Skeletal muscle satellite cell (primary cell): ENCODE results near the gene OR4F6. TPM values are rescaled to one million over a fixed set of nuclear protein-coding genes. Genes with fewer than 3 reads are reported as not detected.
"Not testable (repeated sequence)": the region's sequence is repeated elsewhere in the genome, so short reads cannot be mapped to it uniquely, and the experiment has no call there.

Experiments
- H3K27me3 ChIP-seq: 2 replicates; pipeline ENCODE4 v1.7.0; 2013; ENCODE audit warnings: low read length; ENCODE audit not compliant: control insufficient read depth, insufficient read depth
- H3K36me3 ChIP-seq: 2 replicates; pipeline ENCODE4 v1.7.0; 2013; ENCODE audit warnings: mild to moderate bottlenecking, control low read depth, low read length; ENCODE audit not compliant: insufficient read depth
- H3K4me1 ChIP-seq: 2 replicates; pipeline ENCODE4 v1.7.0; 2013; ENCODE audit warnings: low read length; ENCODE audit not compliant: control insufficient read depth, insufficient read depth
- H3K4me2 ChIP-seq: 2 replicates; pipeline ENCODE4 v1.7.0; 2013; ENCODE audit warnings: mild to moderate bottlenecking, low read length
- H3K4me3 ChIP-seq: 2 replicates; pipeline ENCODE4 v1.7.0; 2013; ENCODE audit warnings: low read length
- H3K9ac ChIP-seq: 2 replicates; pipeline ENCODE4 v1.7.0; 2013; ENCODE audit warnings: mild to moderate bottlenecking, low read depth, low read length, moderate library complexity
- H3K9me3 ChIP-seq: replicated peaks from 2 replicates; pipeline ENCODE4 v1.7.0; 2013; ENCODE audit warnings: mild to moderate bottlenecking, control low read depth, low read length
- total RNA-seq: library from RNA; depleted of rRNA; stranded (reverse); fragments of >200 nt; gene quantifications from 2 replicates; pipeline ENCODE4 v1.2.3, GENCODE V29; 2012; rRNA removed

OR4F6 gene, protein sequence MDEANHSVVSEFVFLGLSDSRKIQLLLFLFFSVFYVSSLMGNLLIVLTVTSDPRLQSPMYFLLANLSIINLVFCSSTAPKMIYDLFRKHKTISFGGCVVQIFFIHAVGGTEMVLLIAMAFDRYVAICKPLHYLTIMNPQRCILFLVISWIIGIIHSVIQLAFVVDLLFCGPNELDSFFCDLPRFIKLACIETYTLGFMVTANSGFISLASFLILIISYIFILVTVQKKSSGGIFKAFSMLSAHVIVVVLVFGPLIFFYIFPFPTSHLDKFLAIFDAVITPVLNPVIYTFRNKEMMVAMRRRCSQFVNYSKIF
- not detected in 2 replicates for total RNA-seq

DNA sequence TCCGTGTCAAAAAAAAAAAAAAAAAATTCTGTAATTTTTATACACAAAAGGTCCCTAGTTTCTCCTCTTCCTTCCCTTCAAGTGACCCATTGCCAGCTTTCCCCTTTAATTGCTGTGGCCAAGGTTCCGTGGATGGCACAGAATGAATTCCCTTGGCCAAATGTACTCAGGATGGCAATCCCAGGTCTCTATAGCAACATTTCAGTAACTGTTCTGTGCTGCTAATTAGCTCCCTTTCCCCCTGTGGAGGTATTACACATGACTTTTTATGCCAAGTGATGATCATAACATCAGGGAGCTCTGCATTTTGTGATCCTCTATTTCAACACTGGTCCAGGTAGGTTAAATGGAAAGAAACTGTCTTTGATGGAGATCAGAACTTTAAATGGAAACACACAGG is at the start of gene OR4F6:
Gene OR4F6, plus strand, starts transcription at position 301 of the 400 bp plus-strand sequence. CDS start 2,211 bp downstream, outside the sequence.
- Histone ChIP-seq H3K4me1 (peaks cover 2% of the 10 kb centered on the region), H3K4me3 (no peak within 1 kb of the TSS), H3K9ac (no peak within 1 kb of the TSS), H3K4me2 (no peak within 1 kb of the TSS), H3K27me3 (peaks cover 1% of the 10 kb centered on the region), H3K9me3 (no peaks in the 10 kb centered on the region), H3K36me3 (no peaks in the 10 kb centered on the region)

DNA sequence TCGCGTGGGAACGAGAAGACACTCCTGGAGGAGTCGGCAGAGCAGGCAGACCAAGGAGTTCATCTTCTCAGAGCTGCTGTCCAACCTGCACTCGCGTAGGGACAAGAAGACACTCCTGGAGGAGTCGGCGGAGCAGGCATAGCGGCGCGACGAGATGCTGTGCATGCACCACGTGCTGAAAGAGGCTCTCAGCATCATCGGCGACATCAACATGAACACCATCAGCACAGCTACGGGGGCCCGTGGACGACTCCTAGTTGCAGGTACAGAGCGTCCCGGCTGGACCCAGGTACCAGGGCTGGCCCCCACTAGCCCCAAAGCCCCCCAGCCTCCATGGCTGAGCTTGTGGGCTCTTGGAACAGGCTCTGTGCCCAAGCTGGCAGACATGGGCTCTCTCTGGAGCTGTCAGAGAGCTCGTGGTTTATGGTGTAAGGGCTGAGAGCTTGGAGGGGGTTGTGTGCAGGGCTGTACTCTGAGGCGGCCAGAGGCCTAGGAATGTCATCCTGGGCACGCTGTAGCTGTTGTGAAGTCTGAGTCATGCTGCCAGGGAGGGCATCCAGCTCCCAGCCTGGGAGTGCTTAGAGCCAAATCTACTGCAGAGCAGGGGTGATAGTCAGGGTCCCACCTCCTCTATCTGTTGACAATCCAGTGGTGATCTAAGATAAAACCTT is 38.5 kb upstream of the OR4F6 start:
- not testable (repeated sequence) for H3K4me2 ChIP-seq, H3K4me1 ChIP-seq, H3K9ac ChIP-seq, H3K9me3 ChIP-seq, H3K27me3 ChIP-seq, H3K36me3 ChIP-seq, H3K4me3 ChIP-seq

DNA sequence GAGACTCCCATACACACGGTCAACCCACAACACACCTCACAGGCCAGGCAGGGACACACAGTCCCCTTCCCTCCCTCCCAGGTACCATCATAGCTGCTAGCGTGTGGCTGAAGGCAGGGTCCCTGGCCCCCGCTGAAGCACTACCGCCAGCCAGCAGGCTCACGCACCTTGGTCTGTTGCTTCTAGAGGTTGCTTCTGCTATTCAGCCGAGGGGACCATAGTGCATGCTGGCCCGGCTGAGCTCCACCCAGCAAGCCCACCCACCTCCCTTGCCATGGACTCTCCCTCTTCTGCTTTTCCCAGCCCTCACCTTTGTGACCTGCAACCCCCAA is 38.0 kb upstream of the OR4F6 start:
- H3K36me3 ChIP-seq, H3K9ac ChIP-seq, H3K4me2 ChIP-seq, H3K27me3 ChIP-seq, H3K4me1 ChIP-seq, H3K9me3 ChIP-seq, H3K4me3 ChIP-seq: not testable (repeated sequence)

DNA sequence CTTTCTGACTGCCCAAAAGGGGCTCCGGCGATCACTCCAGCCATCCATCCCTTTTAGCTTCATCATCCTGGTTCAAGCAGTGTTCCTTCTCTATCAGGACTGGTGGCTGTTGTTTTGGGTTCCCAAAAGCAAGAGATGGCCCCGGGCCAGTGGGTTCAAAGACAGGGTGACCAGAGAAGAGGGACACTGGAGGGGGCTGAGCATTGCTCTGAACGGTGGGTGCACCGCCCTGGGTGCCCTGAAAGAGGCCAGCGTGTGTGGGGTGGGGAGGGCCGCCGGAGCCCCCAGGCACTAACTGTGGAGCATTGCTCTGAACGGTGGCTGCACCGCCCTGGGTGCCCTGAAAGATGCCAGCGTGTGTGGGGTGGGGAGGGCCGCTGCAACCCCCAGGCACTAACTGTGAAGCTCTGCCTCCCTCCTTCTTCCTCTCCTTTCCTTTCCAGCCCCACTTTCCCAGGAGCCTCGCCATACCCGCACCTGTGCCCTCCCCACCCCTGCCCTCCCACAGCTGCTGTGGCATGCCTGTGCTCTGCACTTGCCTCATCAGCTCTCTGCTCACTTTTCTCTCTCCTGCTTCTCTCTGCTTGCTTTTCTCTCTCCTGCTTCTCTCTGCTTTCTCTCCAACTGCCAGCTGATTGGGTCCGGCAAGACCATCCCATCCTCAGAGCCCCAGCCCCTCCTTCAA is 37.4 kb upstream of the OR4F6 start:
- Histone ChIP-seq H3K4me1 (no peaks in the 10 kb centered on the region), H3K9ac (no peak overlapping the region), H3K9me3 (no peaks in the 10 kb centered on the region), H3K27me3 (no peaks in the 10 kb centered on the region), H3K4me3 (no peak overlapping the region), H3K36me3 (no peaks in the 10 kb centered on the region), H3K4me2 (no peak overlapping the region)

DNA sequence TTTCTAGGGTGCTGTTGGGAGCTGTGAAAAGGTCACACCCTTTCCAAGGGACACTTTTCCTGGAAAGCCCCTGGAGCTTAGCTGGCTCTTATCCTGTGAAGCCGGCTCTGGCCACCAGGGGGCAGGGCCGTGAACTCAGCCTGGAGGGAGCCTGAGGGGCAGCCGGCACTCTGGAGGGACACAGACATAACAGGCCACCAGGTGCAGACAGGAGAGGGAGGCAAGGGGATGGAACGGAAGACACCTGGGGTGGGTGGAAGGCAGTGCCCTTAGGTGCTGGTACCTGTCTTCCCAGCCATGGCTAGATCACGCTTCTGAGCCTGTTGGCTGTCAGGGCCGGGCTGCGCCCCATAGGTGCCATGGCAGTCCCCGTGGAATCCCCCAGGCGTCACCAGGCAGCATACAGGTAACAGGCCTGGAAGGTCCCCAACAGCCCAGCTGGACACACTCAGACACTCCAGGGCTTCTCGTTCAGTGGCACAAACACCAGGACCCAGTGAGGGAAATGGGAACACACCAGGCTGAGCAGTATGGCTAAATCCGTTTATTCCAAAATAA is 36.1 kb upstream of the OR4F6 start:
- not testable (repeated sequence) for H3K4me1 ChIP-seq, H3K4me3 ChIP-seq, H3K9ac ChIP-seq, H3K4me2 ChIP-seq, H3K36me3 ChIP-seq, H3K27me3 ChIP-seq, H3K9me3 ChIP-seq

DNA sequence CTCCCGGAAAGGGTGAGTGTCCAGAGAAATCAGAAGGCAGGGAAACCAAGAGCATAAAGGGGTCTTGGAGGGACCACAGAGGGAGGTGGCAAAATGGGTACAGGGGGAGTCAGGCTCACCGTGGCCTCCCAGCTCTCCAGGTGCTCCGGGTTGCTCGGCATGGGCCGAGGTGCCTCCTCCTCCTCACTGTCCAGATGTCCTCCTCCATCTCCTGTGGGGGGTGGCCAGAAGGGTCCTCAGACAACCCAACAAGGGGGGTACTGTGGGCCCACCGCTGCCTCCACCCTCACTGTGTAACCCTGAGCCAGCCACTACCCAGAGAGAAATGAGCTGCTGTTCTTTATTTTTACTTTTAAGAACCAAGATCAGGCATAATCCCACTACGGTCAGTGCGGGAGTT is 30.4 kb upstream of the OR4F6 start:
- Histone ChIP-seq H3K9ac (no peak overlapping the region), H3K27me3 (peaks cover 9% of the 10 kb centered on the region), H3K36me3 (no peaks in the 10 kb centered on the region), H3K4me3 (no peak overlapping the region), H3K9me3 (no peaks in the 10 kb centered on the region), H3K4me1 (no peaks in the 10 kb centered on the region), H3K4me2 (no peak overlapping the region)

DNA sequence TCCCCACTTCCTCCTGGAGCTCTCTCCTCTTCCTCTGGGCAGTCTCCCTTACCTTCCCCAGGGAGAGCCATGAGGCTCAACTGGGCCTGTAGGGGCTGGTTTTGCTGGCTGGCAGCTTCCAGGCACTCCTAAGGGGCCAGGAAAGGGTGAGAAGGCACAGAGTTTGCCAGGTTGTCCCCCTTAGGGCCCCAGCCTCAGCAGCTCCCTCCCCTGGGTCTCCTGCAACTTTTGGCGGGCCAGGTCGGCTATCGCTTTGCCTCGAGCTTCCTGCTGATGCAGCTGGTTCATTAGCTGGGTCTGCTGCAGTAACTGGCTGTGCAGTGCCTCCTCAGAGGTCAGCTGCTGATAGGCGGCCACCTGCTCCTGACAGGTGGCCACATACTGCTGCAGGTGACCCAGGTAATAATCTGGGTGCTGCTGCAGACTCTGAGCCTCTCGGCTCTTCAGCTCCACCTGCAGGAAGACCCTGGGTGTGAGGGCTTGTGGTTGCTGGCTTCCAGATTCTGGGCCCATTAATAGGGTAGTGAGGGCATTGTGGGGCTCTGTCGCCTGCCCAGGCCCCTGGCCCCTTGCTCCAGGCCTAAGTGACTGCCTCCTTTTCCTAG is 29.7 kb upstream of the OR4F6 start:
- Histone ChIP-seq H3K27me3 (peaks cover 9% of the 10 kb centered on the region), H3K4me3 (no peak overlapping the region)

DNA sequence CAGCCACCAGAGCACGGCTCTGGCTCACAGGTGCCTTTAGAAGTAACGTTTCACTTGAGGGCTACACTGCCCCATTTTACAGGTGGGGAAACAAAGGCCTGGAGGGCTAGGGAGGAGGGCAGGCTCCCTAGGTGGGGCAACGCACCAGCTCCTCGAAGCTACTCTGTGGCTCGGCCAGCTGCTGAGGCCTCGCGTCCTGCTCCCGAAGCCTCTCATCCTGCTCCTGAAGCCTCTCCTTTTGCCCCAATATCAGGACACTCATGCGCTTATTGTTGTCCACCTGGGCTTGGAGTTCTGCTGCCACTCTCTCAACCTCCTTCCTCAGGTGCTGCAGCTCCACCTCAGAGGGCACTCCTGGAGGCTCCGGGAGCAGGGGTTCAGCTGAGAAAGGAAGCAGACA is 28.2 kb upstream of the OR4F6 start:
- H3K36me3 ChIP-seq, result no peaks in the 10 kb centered on the region
- H3K4me2 ChIP-seq, result no peak overlapping the region
- no peaks in the 10 kb centered on the region for H3K9me3 ChIP-seq
- no peaks in the 10 kb centered on the region for H3K4me1 ChIP-seq
- no peak overlapping the region for H3K4me3 ChIP-seq
- H3K9ac ChIP-seq, result no peak overlapping the region
- H3K27me3 ChIP-seq, result peaks cover 9% of the 10 kb centered on the region

More for the DNA sequence above, 29.7 kb upstream of the OR4F6 start:
- no peak overlapping the region for H3K9ac ChIP-seq
- no peak overlapping the region for H3K4me2 ChIP-seq
- H3K4me1 ChIP-seq, result no peaks in the 10 kb centered on the region
- H3K9me3 ChIP-seq, result no peaks in the 10 kb centered on the region
- H3K36me3 ChIP-seq, result no peaks in the 10 kb centered on the region

DNA sequence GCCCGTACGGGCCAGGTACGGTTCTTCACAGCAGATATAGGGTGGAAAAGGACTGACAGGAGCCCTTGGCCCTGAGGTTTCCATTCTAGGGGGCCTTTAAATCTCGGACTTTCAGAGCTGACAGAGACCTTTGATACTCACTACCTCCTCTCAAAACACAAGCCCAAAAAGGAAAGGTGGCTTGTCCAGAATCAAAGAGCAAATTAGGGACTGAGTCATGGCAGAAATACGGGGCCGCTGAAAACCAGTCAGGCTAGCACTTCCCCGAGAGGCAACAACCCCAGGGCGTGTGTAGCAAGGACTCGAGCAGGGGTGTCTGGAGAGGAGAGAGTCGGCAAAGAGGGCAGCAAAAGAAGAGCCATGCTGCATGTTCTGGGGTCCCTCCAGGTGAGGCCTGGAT is 24.7 kb upstream of the OR4F6 start:
- H3K36me3 ChIP-seq, H3K9ac ChIP-seq, H3K4me2 ChIP-seq, H3K4me1 ChIP-seq, H3K4me3 ChIP-seq, H3K27me3 ChIP-seq, H3K9me3 ChIP-seq: not testable (repeated sequence)

DNA sequence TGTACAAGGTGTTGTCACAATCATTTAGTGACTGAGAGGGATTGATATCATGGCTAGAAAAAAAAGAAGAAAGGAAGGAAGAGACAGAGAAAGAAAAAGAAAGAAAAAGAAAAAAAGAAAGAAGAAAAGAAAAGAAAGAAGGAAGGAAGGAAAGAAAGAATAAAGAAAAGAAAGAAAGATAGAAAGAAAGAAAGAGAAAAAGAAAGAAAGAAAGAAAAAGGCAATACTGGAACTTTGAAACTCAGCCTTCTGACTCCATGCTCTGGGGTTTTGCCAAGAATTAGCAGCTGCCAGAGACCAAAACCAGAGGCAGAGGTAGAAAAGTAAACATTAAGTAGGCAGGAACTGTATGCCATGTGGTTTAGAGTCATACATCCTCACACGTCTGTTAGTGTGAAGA is 23.1 kb upstream of the OR4F6 start:
- not testable (repeated sequence) for H3K4me2 ChIP-seq, H3K9ac ChIP-seq, H3K27me3 ChIP-seq, H3K4me1 ChIP-seq, H3K36me3 ChIP-seq, H3K9me3 ChIP-seq, H3K4me3 ChIP-seq

DNA sequence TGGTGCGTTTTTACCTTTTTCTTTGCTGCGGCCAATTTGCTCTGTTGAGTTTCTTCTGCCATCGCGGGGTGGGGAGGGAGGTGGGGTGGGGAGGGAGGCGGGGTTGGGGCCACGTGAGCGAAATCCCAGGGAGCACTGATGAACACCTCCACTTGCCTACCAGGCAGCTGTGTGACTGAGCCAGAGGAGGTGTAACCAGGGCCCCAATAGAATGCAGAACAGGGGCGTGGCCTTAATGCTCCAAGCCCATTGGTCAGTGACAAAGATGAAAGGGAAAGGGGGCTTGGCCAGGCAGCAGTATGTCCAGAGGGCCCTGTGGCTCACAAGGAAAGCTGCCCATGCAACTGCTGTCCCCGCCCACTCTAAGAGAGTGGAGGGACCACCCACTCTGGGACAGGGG is 21.4 kb upstream of the OR4F6 start:
- no peaks in the 10 kb centered on the region for H3K4me1 ChIP-seq

More for the DNA sequence above, 21.4 kb upstream of the OR4F6 start:
- H3K36me3 ChIP-seq, result no peaks in the 10 kb centered on the region
- H3K4me3 ChIP-seq, result no peak overlapping the region
- H3K9me3 ChIP-seq, result no peaks in the 10 kb centered on the region
- H3K9ac ChIP-seq, result no peak overlapping the region
- no peak overlapping the region for H3K4me2 ChIP-seq
- H3K27me3 ChIP-seq, result peaks cover under 1% of the 10 kb centered on the region
